Measurements from ENCODE around the gene DNMBP.
A peak's percentile ranks its signal among the peaks of the same experiment; 100 is the strongest.

DNA sequence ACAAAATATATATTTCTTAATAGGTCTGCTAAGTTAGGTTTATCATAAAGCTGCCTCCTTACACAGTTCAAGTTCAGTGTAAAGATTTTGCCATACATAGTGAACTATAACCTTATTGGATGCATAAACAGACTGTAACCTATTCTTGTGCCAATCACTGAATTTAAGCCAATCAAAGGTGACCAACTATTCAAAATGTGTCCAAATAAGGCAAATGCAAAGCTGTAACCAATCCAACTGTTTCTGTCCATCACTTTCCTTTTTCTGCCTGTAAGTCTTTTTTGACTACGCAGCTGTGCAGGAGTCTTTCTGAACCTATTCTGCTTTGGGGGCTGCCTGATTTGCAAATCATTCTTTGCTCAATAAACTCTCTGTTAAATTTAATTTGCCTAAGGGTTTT lies 11.6 kb upstream of the DNMBP start:
- TF ChIP-seq BHLHE40 (IDR thresholded peaks at IDR 0.05; ENCODE audit: borderline replicate concordance) = no peak
- TF ChIP-seq FOXM1 (IDR thresholded peaks at IDR 0.05; ENCODE audit: borderline replicate concordance) = no peak
- no peak for TF ChIP-seq FOXA1 (IDR thresholded peaks at IDR 0.05)
- no peak for TF ChIP-seq SP1 (IDR thresholded peaks at IDR 0.05)
- no peak for TF ChIP-seq HDGF (IDR thresholded peaks at IDR 0.05; ENCODE audit: borderline replicate concordance)
- no peak for TF ChIP-seq ELF4 (IDR thresholded peaks at IDR 0.05)
- no peak for TF ChIP-seq SUZ12 (IDR thresholded peaks at IDR 0.05)
- TF ChIP-seq ZNF384 (IDR thresholded peaks at IDR 0.05) = no peak
- no peak for TF ChIP-seq CTBP1 (IDR thresholded peaks at IDR 0.05; ENCODE audit: borderline replicate concordance)
- TF ChIP-seq, protein P1, sequence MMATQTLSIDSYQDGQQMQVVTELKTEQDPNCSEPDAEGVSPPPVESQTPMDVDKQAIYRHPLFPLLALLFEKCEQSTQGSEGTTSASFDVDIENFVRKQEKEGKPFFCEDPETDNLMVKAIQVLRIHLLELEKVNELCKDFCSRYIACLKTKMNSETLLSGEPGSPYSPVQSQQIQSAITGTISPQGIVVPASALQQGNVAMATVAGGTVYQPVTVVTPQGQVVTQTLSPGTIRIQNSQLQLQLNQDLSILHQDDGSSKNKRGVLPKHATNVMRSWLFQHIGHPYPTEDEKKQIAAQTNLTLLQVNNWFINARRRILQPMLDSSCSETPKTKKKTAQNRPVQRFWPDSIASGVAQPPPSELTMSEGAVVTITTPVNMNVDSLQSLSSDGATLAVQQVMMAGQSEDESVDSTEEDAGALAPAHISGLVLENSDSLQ (IDR thresholded peaks at IDR 0.05) = peak; percentile 84
- no peak for TF ChIP-seq FOXK2 (IDR thresholded peaks at IDR 0.05)
- no peak for TF ChIP-seq L3MBTL2 (conservative IDR thresholded peaks at IDR 0.05)
- TF ChIP-seq NFRKB (IDR thresholded peaks at IDR 0.05) = no peak
- no peak for TF ChIP-seq ARNT (IDR thresholded peaks at IDR 0.05)

Measured in HEK293T (cell line).